GM12878 (cell line): Measurements from ENCODE around the gene PHYH. TPM values are rescaled to one million over a fixed set of nuclear protein-coding genes. Genes with fewer than 3 reads are reported as not detected.
"Not testable (repeated sequence)": the region's sequence is repeated elsewhere in the genome, so short reads cannot be mapped to it uniquely, and the experiment has no call there.

Experiments
- ATAC-seq: fragments of 200-7000 bp; cut with Tn5 transposase; 3 replicates; pipeline ENCODE4 v1.9.1; 2020; ENCODE audit warnings: mild to moderate bottlenecking, moderate library complexity
- BruUV-seq: library from RNA; stranded (reverse); fragments of 400-500 nt; replicated peaks from 2 replicates; lab custom pipeline; 2021; lab: Mats Ljungman, UMichigan
- CTCF ChIA-PET: fragments of 300-600 bp; sonication (Branson Sonifier 250); formaldehyde crosslinking; extraction: SDS; loops from one replicate; lab custom pipeline; 2021; ENCODE audit warnings: inconsistent platforms; lab: Yijun Ruan, JAX
- POLR2A ChIA-PET: fragments of 350-600 bp; formaldehyde crosslinking; extraction: SDS; loops from one replicate; lab custom pipeline; 2021; ENCODE audit warnings: inconsistent platforms; lab: Charles Lee
- RAD21 ChIA-PET: fragments of 300-600 bp; sonication (Branson Sonifier 250); formaldehyde crosslinking; loops from one replicate; lab custom pipeline; 2023; ENCODE audit warnings: antibody characterized with exemption; ENCODE audit not compliant: unreplicated experiment; lab: Charles Lee
- SMC1A ChIA-PET: fragments of 300-600 bp; sonication (Branson Sonifier 250); formaldehyde crosslinking; loops from one replicate; lab custom pipeline; 2023; ENCODE audit not compliant: unreplicated experiment, uncharacterized antibody; lab: Charles Lee
- DNase-seq: peaks from one replicate; pipeline ENCODE4 v3.0.0-alpha.2; 2011; ENCODE audit warnings: low read depth, low spot score
- FAIRE-seq: peaks from 3 replicates; lab custom pipeline; 2011; peaks lifted over from hg19 to GRCh38; lab: Jason Lieb, UNC
- H2AFZ ChIP-seq: 2 replicates; pipeline ENCODE4 v1.6.0; 2011; ENCODE audit warnings: low read depth, low read length, control low read depth; ENCODE audit not compliant: control insufficient read depth
- H3K27ac ChIP-seq: 2 replicates; pipeline ENCODE4 v1.5.1; 2011; ENCODE audit warnings: control low read depth; ENCODE audit not compliant: control insufficient read depth, insufficient read depth
- H3K27me3 ChIP-seq, 2 experiments: replicated peaks in 1 of 2; 2 replicates each; pipeline versions ENCODE4 v1.6.0 to v1.6.1; 2011; ENCODE audit warnings: low read length in 1 of 2; ENCODE audit not compliant: control insufficient read depth in 2 of 2, insufficient read depth in 2 of 2
- H3K36me3 ChIP-seq, 2 experiments: 2 replicates each; pipeline ENCODE4 v1.5.1; 2011; ENCODE audit warnings: low read length in 1 of 2; ENCODE audit not compliant: control insufficient read depth in 2 of 2, insufficient read depth in 2 of 2
- H3K4me1 ChIP-seq: 2 replicates; pipeline ENCODE4 v1.6.1; 2011; ENCODE audit warnings: mild to moderate bottlenecking, low read length, moderate library complexity, mixed read lengths; ENCODE audit not compliant: control insufficient read depth, insufficient read depth
- H3K4me2 ChIP-seq: 2 replicates; pipeline ENCODE4 v1.6.0; 2011; ENCODE audit warnings: control low read depth; ENCODE audit not compliant: control insufficient read depth, insufficient read depth
- H3K4me3 ChIP-seq: fragments of 200-600 bp; sonication (generic); 2 replicates; pipeline ENCODE4 v1.5.1; 2016
- H3K79me2 ChIP-seq: 2 replicates; pipeline ENCODE4 v1.6.0; 2011; ENCODE audit warnings: low read length; ENCODE audit not compliant: control insufficient read depth, insufficient read depth
- H3K9ac ChIP-seq: 2 replicates; pipeline ENCODE4 v1.8.0; 2011; ENCODE audit warnings: low read length, control low read depth, mixed read lengths; ENCODE audit not compliant: control insufficient read depth, insufficient read depth
- H3K9me3 ChIP-seq: replicated peaks from 3 replicates; pipeline ENCODE4 v1.5.1; 2011; ENCODE audit warnings: mild to moderate bottlenecking, low read length; ENCODE audit not compliant: control insufficient read depth, insufficient read depth
- H4K20me1 ChIP-seq: 2 replicates; pipeline ENCODE4 v1.6.0; 2011; ENCODE audit not compliant: control insufficient read depth, insufficient read depth
- E2F4 ChIP-seq: IDR thresholded peaks from 2 replicates; pipeline ENCODE4 v1.6.1; 2012; ENCODE audit warnings: low read depth, low read length, improper control_type of control experiment
- MXI1 ChIP-seq: fragments of 150-350 bp; IDR thresholded peaks from 2 replicates; pipeline ENCODE4 v1.6.1; 2011; ENCODE audit warnings: low read depth, mild to moderate bottlenecking, inconsistent platforms, low read length, improper control_type of control experiment
- PAX5 ChIP-seq: IDR thresholded peaks from 2 replicates; pipeline ENCODE4 v1.6.1; 2011; ENCODE audit warnings: low read depth, low read length, borderline replicate concordance
- RBBP5 ChIP-seq: fragments of 200-600 bp; sonication (generic); conservative IDR thresholded peaks from 2 replicates; pipeline ENCODE4 v1.6.1; 2016
- SUZ12 ChIP-seq: fragments of 200-600 bp; sonication (generic); IDR thresholded peaks from one replicate; pipeline ENCODE4 v1.6.1; 2018; ENCODE audit warnings: antibody characterized with exemption, mild to moderate bottlenecking; ENCODE audit not compliant: unreplicated experiment
- ZBED1 ChIP-seq: IDR thresholded peaks from 2 replicates; pipeline ENCODE4 v1.6.1; 2016; ENCODE audit warnings: borderline replicate concordance
- WGBS: methylation state at CpG from one replicate; pipeline ENCODE4 v1.1.6; 2016; ENCODE audit warnings: low lambda C conversion rate; ENCODE audit not compliant: insufficient replicate concordance, insufficient coverage; ENCODE audit errors: missing lambda C conversion rate; 5-methylcytosine and 5-hydroxymethylcytosine counted together
- in situ Hi-C: fragments of 300-500 bp; cut with MboI; formaldehyde crosslinking; loops from 9 replicates; pipeline ENCODE4 v1.14.3; 2018; ENCODE audit warnings: mixed read lengths
- intact Hi-C: fragments of 100-400 bp; cut with micrococcal nuclease; formaldehyde crosslinking; loops from one replicate; pipeline ENCODE4 v1.14.2; 2022; ENCODE audit not compliant: unreplicated experiment
- polyA plus RNA-seq, 11 experiments: library from polyadenylated mRNA; depleted of rRNA in 4 of 11; unstranded in 6 of 11; stranded (reverse) in 5 of 11; fragments of >200 nt; fragmentation: Nextera tagmentation in 4 of 11; fragmentation: Illumina TruSeq in 1 of 11; extraction: Ambion mirVana in 4 of 11; extraction: Trizol in 1 of 11; gene quantifications; 1 replicate in 1 of 11; 2 replicates in 10 of 11; pipeline versions ENCODE4 v1.2.1 to v1.2.3, GENCODE V29; 2011 to 2016; ENCODE audit warnings: inconsistent platforms in 2 of 11, missing spikeins in 2 of 11, low read depth in 1 of 11
- total RNA-seq, 4 experiments: library from RNA; depleted of rRNA in 3 of 4; stranded (reverse); fragments of >200 nt in 3 of 4; fragmentation: Illumina TruSeq in 1 of 4; extraction: Trizol in 1 of 4; gene quantifications; 2 replicates each; pipeline versions ENCODE4 v1.2.1 to v1.2.3, GENCODE V29; 2013 to 2021

Gene PHYH
- total and polyA plus RNA-seq, 10 of the 15 experiments (the other 5 are each of a cell fraction or from before 2014, with no cell fraction given) = 3.2 to 10.3 (median 5.0) TPM

DNA sequence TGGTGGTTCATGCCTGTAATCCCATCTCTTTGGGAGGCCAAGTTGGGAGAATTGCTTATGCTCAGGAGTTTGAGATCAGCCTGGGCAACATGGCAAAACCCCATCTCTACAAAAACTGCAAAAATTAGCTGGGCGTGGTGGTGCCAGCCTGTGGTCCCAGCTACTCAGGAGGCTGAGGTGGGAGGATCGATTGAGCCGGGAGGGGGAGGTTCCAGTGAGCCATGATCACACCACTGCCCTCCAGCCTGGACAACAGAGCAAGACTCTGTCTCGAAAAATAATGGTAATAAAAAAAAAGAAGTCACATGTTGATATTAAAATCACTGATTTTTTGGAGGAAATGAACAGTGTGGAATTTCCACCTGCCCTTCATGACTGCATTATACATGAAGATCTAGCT lies 15.8 kb downstream of the PHYH start (continued):
- TF ChIP-seq E2F4 = no peak
- TF ChIP-seq MXI1 = no peak
- TF ChIP-seq ZBED1 = no peak
- no peak for TF ChIP-seq SUZ12
- no peak for TF ChIP-seq PAX5
- TF ChIP-seq RBBP5 = no peak

- H3K4me1 ChIP-seq, H3K79me2 ChIP-seq, FAIRE-seq, SMC1A ChIA-PET, intact Hi-C loops, H2AFZ ChIP-seq, H3K27me3 ChIP-seq, H3K9ac ChIP-seq, H4K20me1 ChIP-seq, in situ Hi-C loops, CTCF ChIA-PET, H3K4me2 ChIP-seq, POLR2A ChIA-PET, DNase-seq, H3K9me3 ChIP-seq, ATAC-seq, H3K4me3 ChIP-seq, H3K27ac ChIP-seq, H3K36me3 ChIP-seq, BruUV-seq: not testable (repeated sequence)
- RAD21 ChIA-PET = interaction anchor here (1.0 kb wide), 1 partner anchor 10 kb away, joined by 3 read pairs; no protein-coding TSS in a partner anchor
- 73% methylated on average over 6 of the region's 6 CpGs for WGBS
These were observed 17.5 kb downstream of the PHYH start for GRCh38 chr10:13282348-13282747.
